Hematopoietic multipotent progenitor cell treated with erythropoietin and hydrocortisone succinate and interleukin-3 and kit ligand, for 4 days (in vitro differentiated cells): ENCODE results near the gene GLRA2.
"Not testable (repeated sequence)": the region's sequence is repeated elsewhere in the genome, so short reads cannot be mapped to it uniquely, and the experiment has no call there.

ENCODE experiments used
- DNase-seq: peaks from one replicate; pipeline ENCODE4 v3.0.0-alpha.2; 2015

Gene GLRA2

DNA sequence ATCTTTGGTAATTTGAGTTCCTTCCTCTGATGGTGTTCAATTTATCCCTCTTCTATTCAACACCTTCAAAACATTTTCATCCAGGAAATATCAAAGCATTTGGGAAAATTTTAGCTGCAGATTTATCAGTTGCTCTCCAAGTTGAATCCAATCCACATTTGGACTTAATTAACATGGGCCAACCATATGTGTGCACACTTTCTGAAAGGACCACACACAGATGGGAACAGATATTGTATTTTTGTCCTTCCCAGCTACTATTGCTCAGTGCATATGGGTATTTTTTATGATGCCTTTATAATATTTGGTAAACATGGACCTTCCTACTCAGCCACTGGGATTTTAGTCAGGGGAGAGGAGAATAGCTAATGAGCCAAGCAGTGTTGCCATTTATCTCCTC, 65.2 kb downstream of the GLRA2 start:
- no peak for DNase-seq

DNA sequence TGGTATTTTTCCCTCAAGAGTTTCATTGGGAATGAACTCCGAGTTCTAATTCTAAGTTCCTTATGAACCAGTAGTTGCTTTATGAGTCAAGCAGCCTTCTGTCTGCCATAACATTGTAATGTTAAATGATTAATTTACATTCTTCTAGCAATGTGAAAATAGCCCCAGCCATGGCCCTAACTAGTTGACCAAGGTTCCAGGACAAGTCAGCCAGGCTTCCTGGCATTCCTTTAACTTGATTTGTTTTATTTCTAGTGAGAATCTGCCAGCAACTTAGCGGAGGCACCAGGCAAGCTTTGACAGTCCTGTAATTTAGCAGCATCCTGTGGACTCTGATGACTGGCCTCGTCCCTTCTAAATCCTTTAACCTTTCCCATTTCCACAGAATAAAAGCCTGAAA, 69.0 kb downstream of the GLRA2 start:
- no peak for DNase-seq

DNA sequence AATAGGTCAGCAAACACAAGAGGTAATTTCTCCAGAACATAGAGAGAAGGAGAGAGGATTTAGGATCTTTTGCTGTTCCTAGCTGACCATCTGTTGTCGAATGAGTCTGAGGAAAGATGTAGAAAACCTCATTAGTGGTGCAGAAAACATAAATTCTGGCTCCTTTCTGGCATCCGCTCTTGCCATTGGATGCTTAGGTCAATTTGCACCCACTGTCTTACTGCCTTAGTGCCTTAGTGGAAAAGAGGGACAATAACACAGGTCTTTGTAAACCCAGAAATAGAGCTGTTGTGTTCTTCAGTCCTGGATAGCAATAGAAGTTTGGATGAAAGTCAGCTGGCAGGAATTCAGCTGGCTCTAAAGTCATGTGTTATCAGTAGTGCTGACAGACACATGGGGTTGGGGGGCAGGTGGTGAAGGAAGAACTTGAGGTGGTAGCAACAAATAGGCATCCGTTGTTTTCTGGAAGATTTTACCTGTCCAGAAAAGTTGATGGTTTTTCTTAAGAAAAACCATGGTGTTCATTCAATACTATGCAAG, 78.2 kb downstream of the GLRA2 start:
- no peak for DNase-seq

GRCh38 chrX:14612450-14612849, 83.1 kb downstream of the GLRA2 start:
- not testable (repeated sequence) for DNase-seq

DNA sequence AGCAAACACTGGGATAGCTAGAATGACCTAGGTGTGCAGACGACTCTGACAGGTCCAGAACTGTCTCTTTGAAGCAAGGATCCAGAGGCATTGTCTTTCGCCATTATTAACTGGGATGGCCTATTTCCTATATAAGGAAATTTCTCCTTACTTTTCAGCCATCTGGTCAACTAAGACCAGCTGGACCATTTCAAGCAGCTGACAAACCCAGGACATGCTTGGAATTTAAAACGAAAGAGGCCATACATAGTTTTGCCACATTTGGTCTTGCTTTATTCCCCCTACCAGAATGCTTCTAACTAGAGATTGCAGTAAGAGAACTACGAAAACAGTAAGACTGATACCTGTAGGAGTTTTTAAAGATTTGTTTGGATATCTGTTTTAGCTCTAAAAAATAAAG, 87.0 kb downstream of the GLRA2 start:
- DNase-seq, result no peak

DNA sequence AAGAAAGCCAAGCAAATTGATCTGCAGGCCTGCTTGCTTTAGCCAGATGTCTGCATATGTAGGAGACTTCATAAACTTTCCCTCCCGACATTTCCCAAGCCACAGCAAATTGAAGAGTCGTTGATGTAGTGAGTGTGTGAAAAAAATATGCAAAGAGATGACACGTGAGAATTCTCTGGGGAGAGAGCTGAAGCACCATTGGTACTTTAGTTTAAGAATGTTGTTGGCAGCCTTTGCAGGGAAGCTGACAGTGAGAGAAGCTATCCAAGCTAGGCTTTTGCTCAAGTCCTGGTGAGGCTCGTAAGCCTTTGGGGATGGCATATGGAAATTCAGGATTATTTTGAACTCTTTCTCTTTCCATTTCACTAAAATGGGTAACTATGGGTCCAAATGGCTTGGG, 87.5 kb downstream of the GLRA2 start:
- DNase-seq, result no peak

DNA sequence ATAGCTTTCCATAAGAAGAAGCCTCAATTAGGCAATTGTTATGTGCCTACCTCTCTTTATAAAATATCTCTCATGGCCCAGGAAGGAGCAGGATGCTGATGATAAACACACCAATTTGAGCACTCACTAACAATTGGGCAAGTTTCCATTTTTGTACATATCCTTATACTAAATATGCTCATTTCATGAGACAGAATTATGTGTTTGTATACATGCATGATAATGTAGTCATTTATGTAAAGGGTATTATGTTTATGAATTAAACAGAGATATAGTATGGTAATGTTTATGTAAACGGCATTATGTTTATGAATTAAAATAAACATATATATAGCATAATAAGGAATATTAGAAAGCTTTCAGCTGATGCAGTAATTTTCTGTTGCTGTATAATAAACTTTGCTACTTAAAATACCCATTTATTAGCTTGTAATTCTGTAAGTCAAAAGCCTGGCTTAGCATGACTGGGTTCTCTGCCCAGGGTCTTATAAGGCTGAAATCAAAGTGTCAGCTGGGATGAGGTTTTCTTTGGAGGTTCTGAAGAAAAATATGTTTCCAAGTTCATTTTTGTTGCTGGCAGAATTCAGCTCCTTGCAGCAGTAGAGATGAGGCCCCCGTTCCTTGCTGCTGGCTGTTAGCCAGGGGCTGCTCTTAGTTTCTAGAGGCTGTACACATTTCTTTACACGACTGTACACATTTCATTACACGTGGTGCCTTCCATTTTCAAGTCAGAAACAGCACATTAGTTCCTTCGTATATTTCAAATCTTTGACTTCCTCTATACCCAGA, 89.0 kb downstream of the GLRA2 start:
- DNase-seq, result no peak

DNA sequence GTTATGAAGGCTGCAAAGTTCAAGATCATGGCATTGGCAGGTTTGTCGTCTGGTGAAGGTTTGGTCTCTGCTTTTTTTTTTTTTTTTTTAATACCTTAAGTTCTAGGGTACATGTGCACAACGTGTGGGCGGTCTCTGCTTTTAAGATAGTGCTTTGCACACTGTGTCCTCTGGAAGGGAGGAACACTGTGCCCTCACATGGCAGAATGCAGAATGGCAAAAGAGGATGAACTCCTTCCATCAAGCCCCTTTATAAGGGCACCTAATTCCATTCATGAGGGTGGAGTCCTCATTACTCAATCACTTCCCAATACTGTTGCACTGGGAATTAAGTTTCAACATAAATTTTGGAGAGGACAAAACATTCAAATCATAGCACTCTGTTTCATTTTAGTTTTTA, 101.4 kb downstream of the GLRA2 start:
- no peak for DNase-seq

DNA sequence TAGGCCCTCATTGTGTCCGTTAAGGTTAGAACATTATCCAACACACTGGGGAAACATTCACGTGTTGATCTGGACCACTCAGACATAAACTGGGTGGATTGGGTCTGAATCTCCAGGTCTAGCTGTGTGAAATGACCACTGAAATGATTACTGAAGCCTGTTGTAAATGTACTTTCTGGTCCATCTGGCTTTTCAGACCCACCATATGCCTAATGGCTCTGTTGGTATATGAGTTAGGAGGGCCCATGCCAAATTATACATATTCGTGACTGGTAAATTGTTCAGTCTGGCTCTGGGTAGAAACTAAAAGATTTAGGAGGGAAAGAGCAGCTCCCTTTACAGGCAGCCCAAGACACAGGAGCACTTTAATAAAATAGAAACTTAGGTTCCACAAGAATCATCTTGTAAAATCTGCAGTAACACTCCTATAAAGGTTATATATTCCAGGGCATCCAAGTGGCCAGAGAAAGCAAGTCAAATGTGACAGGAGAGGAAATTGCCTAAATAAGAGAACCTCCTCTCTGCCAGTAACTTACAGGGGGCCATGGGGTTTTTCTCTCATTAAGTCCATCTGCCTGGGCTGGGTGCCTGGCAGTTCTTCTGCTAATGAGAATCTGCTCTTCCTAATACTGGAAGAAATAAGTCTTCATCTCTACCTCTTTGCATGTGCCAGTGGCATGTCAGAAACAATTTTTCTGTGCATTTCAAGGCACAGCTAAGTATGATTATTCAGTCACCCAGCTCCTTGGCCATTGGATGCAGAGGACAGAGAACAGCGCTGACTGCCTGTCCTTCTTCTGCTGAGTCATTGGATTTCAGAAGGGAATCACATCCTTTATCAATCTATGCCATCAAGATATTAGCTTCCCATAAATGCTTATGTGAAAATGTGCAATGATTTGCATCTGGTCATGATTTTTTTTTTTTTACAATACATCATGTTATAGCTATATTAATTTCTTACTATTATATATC, 112.6 kb downstream of the GLRA2 start:
- no peak for DNase-seq

DNA sequence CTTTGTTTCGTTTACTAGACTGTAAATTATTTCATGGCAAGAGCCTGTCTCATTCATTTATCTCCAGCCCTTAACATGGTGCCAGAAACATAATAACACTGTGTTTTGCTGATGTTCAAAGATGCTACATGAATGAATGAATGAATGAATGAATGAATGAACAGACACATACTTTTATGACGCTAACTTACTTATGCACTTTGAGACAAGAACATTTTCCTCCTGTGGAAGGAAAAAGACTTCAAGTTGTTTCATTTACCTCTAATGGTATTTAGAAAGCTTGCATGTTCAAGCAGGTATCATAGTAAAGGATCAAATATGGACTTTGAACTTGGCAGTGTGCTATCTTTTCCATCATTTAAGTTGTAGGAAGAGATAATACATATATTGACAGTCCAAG, 131.6 kb downstream of the GLRA2 start:
- DNase-seq, result no peak

GRCh38 chrX:14670819-14671218, 141.5 kb downstream of the GLRA2 start:
- DNase-seq, result no peak

DNA sequence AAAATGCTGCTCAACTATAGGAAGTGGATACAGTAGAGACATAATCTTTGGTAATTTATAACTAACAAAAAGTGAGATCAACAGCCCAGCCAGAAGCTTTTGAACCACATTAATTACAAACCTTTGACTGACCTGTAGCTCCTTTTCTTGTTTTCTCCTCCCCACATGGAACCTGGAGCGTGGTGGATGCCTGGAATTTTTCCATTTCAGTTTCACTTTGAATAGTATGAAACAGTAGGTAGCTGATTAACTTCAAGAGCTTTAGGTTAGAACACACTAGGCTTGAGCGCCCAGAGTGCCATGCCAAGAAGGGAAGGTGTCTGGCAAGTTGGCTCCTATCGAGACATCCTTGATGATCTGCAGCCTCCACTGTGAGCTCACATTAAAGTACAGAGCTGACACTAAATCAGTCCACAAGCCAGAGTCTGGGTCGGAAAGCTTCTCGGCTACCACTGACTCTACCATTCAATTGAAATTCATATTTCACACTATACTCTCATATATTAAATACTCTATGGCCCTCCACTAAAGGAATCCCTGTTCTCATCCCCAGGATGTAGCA, 143.4 kb downstream of the GLRA2 start:
- no peak for DNase-seq

DNA sequence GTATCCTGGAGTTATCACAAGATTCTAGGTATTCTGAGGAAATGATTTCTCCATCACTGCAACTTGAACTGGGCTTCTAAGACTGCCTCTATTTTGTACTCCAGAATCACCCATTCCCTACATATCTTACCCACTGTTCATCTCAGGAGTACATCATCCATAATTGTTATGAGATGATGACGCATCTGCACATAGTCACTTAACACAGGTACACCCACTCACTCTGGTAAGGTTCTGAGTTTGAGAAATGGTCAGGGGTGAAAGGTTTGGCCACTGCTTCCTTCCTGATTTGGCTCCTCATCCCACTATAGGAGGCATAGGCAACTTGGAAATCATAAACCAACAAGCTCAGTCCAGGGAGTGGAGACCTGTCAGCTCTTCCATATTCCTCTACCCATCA, 143.9 kb downstream of the GLRA2 start:
- DNase-seq, result no peak

GRCh38 chrX:14673764-14674163, 144.4 kb downstream of the GLRA2 start:
- peak; percentile 0 for DNase-seq

- no peak for DNase-seq
Measured at GRCh38 chrX:14675500-14675899, 146.2 kb downstream of the GLRA2 start.

GRCh38 chrX:14676431-14676830, 147.1 kb downstream of the GLRA2 start:
- DNase-seq, result no peak

DNA sequence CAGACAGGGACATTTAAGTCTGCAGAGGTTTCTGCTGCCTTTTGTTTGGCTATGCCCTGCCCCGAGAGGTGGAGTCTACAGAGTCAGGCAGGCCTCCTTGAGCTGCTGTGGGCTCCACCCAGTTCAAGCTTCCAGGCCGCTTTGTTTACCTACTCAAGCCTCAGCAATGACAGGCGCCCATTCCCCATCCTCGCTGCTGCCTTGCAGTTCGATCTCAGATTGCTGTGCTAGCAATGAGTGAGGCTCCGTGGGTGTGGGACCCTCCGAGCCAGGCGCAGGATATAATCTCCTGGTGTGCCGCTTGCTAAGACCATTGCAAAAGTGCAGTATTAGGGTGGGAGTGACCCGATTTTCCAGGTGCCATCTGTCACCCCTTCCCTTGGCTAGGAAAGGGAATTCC, 159.0 kb downstream of the GLRA2 start:
- not testable (repeated sequence) for DNase-seq

DNA sequence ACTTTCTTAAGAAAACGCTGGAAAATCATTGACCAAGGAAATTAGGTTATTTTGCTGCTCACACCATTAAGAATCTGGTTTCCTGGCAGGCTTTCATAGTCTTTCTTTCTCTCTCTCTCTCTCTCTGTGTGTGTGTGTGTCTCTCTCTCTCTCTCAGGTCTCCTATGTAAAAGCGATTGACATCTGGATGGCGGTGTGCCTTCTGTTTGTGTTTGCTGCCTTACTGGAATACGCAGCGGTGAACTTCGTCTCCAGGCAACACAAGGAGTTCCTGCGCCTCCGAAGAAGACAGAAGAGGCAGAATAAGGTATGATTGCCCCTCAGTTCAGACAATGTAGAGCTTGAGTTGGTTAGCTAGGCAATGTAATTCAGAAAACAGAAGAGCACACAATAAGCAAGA, 161.2 kb downstream of the GLRA2 start:
- no peak for DNase-seq

- DNase-seq, result no peak
Measured at GRCh38 chrX:14694611-14695010, 165.3 kb downstream of the GLRA2 start.

DNA sequence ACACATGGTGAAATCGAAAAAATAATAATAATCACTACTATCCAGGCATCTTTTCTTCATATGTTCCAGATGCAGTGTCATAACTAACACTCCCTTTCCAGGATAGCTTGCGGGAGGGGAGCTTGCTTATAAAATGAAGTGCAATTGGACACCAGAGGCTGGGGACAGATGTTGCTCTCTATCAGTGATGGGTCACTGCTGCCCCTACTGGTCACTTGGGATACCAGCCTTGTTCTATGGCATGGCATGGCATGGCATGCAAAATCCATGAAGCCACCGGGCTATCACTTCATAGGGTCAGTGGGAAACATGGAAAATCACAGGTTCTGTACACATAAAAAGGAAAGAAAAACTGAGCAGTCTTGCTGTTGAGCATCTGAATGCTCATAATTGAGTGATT, 168.1 kb downstream of the GLRA2 start:
- DNase-seq, result peak; percentile 52

- no peak for DNase-seq
Measured at GRCh38 chrX:14698790-14699189, 169.5 kb downstream of the GLRA2 start.

DNA sequence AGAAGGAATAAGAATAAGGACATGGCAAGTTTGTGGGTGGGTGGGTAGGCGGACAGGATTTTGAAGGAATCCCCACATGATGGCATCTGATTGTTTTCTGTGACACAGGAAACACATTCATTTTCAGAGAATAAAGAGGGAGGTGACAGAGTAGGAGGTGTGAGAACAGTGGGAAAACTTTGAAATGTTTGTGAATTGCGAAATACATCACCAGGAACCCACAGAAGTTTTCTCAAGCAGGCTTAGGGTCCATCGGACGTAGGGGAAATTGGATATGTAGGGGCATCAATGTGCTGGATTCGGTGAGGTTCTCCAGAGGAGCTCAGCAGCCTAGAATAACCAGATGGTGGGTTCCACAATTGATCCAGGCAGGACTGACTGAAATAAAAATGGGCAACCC, 171.6 kb downstream of the GLRA2 start:
- DNase-seq, result no peak

- no peak for DNase-seq
Measured at GRCh38 chrX:14702145-14702544, 172.8 kb downstream of the GLRA2 start.
